Astrocyte of the hippocampus (primary cell): ENCODE measurements around the gene RSPH4A.
"Not testable (repeated sequence)": the region's sequence is repeated elsewhere in the genome, so short reads cannot be mapped to it uniquely, and the experiment has no call there.

Experiments
- DNase-seq: peaks from one replicate; pipeline ENCODE4 v3.0.0; 2011; ENCODE audit warnings: low read depth, low spot score

Gene RSPH4A

GRCh38 chr6:116625872-116626271, 9.6 kb downstream of the RSPH4A start:
- no peak for DNase-seq

GRCh38 chr6:116629563-116629981, 13.3 kb downstream of the RSPH4A start:
- DNase-seq = no peak

DNA sequence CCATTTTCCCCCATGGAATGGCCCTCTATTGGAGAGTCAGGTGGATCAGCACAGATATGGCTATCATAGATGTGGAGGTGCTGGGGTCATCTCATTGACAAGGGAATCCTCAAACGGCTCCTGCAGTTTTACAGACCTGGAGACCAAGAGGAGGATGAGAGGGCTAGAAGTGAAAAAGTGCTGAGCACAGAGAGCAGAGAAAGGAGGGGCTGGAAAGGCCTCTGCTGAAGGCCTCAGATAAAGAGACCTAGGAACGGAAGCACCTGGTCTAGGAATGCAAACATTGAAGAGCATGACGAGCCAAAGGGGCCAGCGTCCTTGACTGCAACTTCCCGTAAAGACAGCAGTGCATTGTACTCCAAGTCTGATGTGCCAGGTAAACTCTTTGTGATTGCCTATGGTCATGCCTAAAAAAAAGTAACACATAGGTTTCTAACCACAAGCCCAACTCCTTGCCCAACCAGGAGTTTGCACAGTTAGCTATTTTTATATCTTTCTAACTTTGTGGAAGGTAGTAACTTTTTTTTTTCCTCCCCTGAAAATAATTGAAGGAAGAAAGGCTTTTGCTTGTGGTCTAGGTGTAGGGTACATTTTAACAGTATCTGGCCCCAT, 15.2 kb downstream of the RSPH4A start:
- no peak for DNase-seq

DNA sequence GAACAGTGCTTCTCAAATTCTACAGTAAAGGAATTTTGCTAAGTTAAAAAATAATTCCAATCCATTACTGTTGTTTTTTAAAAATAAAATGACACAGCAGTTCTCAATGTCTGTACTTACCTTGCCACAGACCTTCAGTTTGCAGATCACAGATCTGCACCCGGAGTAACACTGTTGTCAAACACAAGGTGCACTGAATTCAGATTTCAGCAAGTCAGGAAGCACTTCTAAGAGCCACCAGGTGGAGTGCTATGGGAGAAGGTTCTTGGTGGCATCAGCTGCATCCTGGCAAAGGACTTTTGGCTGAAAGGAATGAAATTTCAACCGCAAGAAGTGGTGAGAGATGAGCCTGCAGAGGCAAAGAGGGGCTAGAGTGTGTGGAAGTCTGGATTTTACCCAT, 17.4 kb downstream of the RSPH4A start:
- DNase-seq = no peak

GRCh38 chr6:116648156-116648555, 31.9 kb downstream of the RSPH4A start:
- DNase-seq = peak; percentile 34

DNA sequence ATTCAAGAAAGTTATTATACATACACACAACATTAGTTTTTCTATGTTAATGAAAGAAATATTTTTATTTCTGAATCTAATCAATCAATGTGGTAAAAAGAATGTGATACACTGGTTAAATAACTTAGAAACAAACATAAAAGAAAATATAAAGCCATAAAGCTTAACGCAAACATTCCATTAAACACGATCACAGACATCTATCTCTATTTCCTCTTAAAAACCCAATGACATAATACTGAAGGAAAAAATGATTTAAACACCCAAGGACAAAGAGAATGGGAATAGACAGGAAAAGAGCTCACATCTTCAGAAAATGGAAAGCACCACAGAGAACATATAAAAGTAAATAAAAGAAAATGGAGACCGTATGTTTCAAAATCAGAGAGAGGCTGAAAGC, 32.9 kb downstream of the RSPH4A start:
- no peak for DNase-seq

- DNase-seq = no peak
Measured at GRCh38 chr6:116651916-116652315, 35.6 kb downstream of the RSPH4A start.

DNA sequence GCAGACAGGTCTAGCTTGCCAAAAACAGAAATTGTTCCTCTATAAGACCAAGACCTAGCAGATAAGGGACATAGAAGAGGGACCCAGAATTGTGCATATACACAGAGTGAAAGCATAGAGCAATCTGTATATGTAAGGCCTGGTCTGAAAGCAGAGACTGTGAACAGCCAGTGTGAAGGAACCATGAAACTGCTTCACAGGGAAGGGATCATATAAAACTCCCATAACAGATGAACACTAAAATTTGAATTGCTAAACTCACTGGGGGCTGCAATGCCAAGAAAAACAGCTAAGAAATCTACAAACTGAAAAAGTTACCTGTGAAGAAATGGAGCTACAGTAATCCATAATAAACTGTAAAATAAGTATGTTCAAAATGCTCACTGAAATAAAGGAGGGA, 45.3 kb downstream of the RSPH4A start:
- no peak for DNase-seq

DNA sequence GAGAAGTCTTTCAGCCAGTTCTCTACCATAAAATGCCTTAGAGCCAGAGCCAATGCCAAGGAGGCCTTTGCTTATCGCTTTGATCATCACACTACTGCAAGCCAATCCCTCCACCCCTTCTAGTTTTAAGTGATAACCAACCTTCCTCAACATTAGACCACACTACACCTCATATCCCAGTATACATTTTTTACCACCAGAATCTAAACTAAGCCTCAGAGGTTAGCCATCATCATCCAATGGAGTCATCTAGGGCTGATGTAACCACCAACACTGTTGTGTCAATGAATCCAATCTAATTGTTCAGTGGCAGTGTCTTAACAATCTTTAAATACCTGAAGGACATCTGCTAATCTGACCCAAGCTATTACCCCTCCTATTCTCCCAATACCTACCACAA, 45.9 kb downstream of the RSPH4A start:
- DNase-seq = no peak

- DNase-seq = no peak
Measured at GRCh38 chr6:116663308-116663707, 47.0 kb downstream of the RSPH4A start.

GRCh38 chr6:116664169-116664568, 47.9 kb downstream of the RSPH4A start:
- not testable (repeated sequence) for DNase-seq

GRCh38 chr6:116665464-116665863, 49.2 kb downstream of the RSPH4A start:
- DNase-seq = no peak

GRCh38 chr6:116666869-116667268, 50.6 kb downstream of the RSPH4A start:
- DNase-seq = no peak

DNA sequence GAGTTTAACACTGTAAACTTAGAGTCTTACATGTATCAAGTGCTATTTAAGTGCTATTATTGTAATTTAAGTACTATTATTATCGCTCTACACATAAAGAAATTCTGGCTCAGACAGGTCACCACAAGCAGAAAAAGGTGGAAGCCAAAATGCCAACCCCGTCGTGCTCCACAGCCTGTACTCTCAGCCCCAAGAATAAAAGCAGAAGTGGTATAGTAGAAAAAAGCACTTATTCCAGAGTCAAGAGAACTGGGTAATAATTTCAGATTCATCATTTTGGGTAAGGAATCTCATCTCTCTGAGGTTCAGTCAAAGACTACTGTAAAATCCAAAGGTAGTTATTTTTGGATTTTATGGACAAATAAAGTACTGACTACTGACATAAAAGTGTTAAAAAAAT, 51.3 kb downstream of the RSPH4A start:
- no peak for DNase-seq

DNA sequence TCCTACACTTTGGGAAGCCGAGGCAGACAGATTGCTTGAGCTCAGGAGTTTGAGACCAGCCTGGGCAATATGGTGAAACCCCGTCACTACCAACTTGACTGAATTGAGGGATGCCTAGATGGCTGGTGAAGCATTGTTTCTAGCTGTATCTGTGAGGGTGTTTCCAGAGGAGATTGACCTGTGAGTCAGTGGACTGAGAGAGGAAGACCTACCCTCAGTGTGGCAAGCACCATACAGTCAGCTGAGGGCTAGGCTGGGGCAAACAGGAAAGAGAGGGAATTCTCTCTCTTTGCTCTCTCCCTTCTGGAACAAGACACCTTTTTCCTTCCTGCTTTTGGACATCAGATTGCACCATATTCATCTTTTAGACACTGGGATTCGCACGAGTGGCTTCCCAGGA, 56.0 kb downstream of the RSPH4A start:
- DNase-seq = no peak

DNA sequence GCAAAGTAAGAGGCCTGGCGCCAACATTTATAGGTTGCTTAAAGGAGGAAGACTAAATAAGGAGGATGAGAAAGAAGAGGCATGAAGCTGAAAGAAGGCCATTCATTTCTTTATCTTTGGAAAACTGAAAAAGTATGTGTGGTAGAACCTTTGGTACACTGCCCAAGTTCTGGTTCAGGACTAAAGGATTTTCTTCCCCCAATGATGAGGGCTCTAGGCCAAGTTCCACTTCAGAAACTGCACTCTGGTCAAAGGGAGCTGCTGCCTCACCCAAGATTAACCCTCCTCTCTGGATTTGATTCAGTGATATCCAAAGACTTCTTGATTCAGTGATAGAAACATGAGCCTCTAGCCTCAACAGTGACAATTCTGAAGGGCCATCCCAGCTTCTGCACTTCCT, 59.7 kb downstream of the RSPH4A start:
- DNase-seq = peak; percentile 26

- peak; percentile 97 for DNase-seq
Measured at GRCh38 chr6:116680880-116681672, 64.8 kb downstream of the RSPH4A start, which contains the start of gene KPNA5. KPNA5 (plus strand) TSS chr6:116681211; CDS start chr6:116681335, 124 bp downstream.

- DNase-seq = peak; percentile 60
Measured at GRCh38 chr6:116682334-116682712, 66.0 kb downstream of the RSPH4A start.
